HuH-7.5 (cell line): ENCODE results near the gene LARGE1.

Experiments used
- DNase-seq: peaks from one replicate; pipeline ENCODE4 v3.0.0; 2011; ENCODE audit warnings: low spot score

The LARGE1 gene

DNA sequence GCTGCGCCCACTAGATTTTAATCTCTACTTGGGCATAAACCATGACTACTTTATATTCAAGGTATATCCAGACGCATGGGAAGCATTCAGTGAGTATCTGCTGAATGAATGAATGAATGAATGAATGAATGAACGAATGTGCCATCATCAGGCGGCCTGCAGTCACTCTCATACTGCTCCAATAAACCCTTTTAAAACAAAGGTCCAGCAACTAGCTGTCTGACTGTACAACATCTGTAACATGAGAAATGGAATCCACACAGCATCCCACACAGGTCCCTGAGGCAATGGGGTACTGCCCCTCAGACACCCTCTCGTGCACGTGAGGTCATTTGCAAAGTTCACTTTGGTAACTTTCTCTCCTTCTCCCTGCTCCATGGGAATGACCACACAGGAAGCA lies 147.5 kb downstream of the LARGE1 start:
- no peak for DNase-seq

DNA sequence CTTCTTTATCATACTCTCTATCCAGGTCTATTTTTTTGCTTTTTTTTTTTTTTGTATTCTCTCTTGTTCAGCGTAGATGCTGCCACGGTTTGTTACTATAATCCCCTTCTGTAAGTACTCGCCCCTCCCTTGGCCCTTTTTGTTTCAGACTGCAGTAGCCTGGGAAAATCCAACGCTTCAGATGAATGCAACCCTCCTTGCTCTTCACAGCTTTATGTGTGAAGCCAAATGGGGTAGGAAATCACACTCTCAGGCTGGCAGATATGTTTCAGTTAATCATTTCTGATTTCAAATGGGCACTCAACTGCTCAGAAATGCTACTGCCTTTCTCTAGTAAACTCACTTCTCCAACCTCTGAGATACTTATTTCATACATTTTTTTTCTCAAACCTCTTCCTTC lies 149.1 kb downstream of the LARGE1 start:
- DNase-seq: no peak

DNA sequence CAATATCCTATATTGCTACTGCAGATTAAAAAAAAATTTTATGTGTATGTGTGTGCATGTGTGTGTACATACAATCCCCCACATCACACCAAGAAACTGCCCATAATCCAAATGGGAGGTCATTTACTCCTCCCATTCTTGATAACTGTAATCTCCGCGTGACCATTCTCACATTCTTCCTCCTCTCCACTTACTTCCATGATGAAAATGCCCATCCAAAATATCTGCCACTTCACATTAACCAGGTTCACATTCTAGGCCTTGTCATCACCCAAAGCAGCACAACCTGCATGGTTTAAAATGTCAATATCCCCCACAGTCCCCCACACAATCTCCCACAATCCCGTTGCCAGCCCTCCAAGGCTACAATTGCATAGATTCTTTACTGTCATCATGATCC lies 149.6 kb downstream of the LARGE1 start:
- DNase-seq: no peak

DNA sequence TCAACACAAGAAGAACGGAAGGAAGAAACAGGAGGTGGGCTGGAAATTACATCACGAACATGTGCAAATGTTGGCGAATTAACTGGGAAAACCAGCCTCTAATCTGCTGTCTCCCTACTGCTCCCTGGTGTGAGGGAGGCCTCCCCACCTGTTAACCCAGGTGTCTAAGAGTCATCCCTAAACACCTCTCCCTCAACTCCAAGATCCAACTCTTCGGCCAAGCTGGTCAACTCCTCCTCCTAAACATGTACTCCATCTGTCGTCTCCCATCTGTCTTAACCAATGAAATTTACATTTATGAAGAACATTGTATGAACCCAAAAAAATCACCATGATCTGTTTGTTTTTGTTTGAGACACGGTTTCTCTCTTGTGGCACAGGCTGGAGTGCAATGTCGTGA lies 154.2 kb downstream of the LARGE1 start:
- no peak for DNase-seq

DNA sequence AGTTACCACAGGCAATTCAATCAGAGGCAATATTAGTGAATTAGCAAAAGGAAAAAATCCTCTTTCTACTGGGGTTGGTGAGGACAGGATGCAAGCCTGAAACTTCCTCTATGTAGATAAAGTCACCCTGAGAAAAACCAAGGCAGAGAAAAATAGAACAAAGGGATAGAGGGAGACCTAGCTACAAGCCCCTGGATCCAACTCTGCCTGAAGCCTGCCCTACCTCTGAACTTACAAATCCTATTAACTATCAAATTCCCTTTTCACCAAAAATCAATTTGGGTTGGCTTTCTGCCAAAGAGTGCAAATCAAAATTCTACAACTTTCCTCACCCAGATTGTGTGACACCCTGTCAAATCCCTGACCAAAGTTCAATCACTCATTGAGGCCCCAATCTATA lies 161.3 kb downstream of the LARGE1 start:
- DNase-seq: no peak

DNA sequence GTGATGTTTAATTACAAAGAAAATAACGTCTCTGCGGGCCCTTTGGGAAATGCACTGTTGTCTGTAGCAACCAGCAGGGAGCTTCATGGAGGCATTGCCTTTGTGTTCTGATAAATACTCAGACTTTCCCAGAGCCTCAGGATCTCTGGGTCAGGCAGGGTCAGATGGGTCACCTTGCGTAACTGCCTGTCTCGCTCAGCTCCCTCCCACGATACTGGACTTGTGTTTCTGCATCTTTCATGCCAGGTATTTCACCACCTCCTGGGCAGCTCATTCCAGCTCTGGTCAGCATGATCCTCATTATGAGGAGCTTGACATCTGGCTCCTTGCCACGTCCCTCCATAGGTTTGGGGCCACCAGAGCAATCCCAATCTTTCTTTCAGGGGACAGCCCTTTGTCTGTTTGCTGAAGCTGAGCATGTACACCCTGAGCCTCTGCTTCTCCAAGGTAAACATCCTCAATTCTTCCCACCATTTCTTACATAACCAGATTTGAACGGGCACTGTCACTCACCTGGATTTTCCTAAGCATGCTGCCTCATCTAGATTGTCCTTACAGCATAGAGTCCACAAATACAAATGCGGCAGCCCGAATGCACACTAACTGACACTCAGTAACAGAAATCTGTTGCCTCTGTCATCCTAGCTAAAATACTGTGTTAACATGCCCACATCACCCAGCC lies 162.3 kb downstream of the LARGE1 start:
- DNase-seq: peak; percentile 27

DNA sequence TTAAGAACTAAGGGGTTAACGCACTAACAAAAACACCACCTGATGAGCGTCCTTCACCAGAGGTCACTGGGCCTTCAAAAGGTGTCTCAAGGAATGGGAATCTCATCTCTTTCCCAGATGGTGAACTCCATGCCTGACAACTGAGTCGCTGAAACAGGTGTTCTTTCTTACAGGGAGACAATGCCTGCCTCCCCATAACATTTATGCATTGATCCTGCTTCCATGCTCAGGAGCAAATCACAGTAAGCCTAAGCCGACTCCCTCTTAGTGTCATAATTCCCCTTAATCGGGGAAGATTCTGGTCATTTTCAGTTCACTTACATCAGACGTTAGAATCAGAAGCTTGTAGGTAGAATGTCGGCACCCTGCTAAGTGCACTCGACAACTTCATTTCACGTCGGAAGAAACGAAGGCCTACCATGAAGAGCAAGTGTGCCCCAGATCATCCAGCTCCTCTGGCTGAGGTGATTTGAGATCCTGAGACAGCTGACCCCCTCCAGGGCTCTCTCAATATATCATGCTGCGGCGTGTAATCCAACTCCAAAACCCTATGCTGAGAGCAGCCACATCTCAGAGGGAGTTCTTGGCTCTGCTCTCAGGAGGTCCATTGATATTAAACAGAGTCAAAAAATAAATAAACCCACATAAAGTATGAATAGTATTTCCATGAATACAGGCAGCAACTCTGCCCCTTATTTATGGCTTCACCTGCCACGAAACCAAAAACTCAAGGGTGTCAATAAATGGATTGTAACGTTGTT lies 163.1 kb downstream of the LARGE1 start:
- DNase-seq: no peak

DNA sequence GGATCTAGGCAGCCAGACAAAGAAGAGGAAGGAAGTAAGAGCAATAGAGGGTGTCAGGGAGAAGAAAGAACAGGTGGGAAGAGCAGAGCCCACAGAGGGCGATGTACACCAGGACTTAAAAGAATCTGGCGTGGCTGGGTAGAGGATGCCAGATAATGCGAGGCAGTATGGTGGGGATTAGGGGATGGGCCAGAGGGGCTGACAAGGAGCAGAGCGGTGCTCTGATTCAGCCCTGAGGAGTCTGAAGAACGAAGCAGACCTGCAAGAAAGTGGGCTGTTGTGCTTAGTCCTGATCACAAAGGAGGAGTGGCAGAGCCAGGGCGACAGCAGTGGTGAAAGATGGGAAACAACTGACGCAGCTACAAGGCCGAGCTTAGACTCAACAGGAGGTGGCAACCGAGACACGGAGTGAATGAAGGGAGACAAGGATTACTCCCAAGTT lies 163.7 kb downstream of the LARGE1 start:
- DNase-seq: no peak

DNA sequence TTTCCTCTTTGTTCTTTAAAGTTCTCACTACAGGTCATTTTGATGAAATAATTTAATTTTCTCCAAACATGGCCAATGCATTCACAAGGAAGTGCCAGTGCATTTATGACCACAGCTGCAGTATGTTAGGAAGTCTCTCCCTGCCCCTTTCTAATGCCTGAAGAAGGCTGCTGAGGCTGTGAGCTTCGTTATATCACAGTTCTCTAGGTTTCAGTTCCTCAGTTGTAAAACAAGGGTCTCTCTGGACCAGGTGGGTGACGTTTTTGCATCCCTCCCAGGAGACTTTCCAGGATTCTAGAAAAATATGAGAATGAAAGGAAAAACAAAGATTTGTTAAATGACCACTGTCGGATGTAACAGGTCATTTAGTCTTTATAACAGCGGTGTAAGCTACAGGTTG lies 171.6 kb downstream of the LARGE1 start:
- DNase-seq: no peak

DNA sequence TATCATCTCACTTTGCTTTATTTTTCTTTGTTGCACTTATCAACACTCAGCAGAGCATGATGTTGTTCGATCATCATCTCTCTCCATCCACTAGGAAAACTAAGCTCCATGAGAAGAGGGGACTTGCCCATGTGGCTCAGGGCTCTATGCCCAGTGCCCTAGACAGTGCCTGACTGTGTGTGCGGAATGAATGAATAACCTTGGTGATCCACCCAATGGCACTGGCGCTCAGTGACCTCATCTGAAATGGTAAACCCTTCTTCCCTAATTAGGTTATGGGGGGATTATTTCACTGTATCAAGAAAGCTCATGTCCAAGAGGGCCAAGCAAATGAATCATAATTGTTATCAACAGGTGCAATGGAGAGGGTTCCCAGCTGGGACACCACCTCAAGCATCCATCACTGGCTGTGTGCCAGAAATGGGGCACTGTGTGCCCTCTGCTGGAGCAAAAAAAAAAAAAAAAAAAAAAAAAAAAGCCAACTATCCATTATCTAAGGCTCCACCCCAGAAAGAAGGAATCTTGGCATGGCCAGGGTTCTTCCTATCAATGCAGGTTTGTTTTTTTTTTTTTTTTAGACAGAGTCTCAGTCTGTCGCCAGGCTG lies 172.6 kb downstream of the LARGE1 start:
- no peak for DNase-seq

DNA sequence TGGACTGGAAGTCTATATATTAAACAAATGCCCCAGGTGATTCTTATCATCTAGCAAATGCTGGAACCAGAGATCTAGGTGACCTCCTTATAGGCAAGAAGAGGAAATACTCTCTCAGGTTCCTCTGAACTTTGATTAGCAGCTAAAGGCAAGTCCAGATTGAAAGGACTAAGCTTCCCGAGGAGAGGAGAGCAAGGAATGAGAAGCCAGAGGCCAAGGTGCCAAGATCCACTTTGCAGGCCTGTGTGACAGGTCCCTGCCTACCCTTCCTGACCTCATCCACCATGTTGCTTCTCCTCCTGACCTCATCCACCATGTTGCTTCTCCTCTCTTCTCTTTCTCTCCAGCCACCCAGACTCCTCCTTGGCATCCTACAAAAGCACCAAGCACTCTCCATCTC lies 173.2 kb downstream of the LARGE1 start:
- DNase-seq: no peak

DNA sequence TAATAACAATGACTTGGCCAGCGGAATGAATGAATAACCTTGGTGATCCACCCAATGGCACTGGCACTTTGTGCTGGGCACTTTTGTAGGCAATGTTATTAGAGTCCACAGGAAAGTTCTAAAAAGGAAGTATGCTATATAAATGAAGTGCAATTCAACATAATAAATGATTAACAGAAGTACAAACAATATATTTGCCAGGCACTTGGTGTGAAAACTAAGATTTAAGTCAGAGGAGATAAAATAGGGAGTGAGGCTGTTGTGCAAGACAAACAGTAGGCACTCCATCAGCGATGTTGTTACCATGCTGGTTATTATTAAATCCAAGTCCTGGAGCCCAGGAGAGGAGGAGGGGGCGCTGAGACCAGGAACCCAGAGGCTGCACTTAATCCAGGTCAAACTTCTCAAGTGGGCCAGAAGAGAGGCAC lies 173.8 kb downstream of the LARGE1 start:
- DNase-seq: peak; percentile 16

DNA sequence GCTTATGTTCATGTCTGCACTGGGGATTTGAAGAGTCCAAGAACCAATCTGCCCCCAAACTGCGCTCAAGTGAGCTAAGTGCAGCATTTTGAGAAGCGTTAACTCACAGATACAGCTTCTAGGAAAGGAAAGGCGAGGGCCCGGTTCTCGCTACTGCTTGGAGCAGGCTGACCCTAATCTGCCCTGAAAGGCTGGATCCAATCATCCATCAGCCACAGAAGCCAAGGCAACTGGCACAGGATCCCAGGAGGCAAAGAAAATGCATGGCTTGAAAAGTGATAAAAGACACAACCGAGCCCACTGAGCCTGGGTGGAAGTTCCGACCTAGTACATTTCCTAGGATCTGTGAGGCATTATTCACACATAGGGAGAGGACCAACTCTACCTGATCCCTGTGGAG lies 174.8 kb downstream of the LARGE1 start:
- DNase-seq: no peak

DNA sequence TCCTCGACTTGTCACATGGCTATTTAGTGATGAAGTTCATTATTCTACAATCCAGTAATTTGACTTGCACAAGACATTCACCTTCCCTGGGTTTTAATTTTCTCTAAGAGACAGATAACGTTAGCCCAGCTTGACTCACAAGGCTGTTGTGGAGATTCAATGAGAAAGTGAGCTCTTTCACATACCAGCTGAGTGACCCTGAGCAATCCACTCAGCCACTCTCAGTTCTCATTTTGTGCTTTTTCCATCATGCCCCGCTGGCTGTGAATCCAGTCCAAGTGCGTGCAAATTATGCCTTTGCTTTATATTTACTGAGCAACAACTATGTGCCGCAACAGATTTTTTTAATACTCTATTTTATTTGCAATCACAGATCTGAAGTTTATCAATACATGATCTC lies 176.5 kb downstream of the LARGE1 start:
- no peak for DNase-seq

DNA sequence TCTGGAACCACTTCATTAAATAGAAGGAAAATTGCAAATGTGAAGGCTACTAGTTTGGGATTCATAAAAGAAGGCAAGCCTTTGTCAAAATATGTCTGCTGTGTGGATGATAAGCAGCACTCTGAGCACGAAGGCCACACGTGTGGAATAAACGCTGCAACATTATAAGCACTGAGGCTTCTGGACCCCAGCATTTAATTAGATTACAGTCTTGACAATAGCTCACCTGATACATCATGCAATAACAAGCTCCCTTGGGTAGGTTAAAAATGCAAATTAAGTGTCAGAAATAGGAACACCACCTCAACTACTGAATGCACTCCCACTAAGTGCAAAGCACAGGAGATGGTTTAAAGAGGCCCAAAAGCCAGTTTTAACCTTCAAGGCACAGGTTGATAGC lies 179.3 kb downstream of the LARGE1 start:
- no peak for DNase-seq

DNA sequence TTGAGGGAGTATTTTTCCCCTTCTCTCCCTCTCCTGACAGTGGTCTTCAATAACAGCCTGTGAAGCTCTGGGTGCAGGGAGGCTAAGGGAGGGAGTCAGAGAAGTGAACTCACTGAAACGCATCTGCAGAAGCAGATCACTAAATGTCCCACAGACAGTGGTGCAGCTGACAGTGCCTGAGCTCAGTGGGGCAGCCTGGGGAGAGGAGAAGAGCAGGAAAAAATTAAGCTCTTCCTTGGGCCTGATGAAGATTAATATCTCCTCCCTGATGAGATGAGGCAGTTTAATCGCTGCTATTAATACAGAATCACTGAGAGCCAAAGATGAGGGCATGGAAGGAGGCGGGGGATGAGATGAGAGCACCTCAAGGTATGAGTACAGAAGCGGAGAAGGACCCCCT lies 180.8 kb downstream of the LARGE1 start:
- no peak for DNase-seq

DNA sequence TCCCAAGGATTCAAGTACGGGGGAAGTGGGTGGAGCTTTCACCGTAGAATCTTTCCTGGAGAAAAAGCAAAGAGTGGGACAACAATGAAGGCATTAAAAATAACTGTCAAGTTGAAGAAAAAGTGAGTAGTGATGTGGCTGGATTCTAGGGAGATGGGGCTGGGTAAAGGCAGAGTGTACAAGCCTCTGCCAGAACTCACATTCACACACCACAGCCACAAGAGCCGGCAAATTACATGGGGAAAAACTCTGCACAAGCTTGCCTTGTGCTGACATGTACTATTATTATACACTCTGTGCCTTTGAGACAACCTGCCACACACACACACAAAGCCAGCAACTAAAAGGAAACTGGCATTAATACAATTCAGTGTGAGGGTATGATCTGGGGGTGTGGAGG lies 182.6 kb downstream of the LARGE1 start:
- DNase-seq: no peak

DNA sequence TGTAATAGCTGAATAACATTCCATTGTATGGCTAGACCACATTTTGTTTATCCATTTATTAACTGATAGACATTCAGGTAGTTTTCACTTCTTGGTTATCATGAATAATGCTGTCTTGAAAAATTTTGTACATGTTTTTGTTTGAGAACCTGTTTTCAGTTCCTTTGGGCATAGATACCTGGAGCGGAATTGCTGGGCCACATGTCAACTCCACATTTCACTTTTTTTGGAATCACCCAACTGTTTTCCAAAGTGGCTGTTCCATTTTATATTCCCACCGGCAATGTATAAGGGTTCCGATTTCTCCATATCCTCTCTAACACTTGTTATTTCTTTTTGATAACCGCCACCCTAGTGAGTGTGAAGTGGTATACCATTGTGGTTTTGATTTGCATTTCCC lies 184.3 kb downstream of the LARGE1 start:
- no peak for DNase-seq

DNA sequence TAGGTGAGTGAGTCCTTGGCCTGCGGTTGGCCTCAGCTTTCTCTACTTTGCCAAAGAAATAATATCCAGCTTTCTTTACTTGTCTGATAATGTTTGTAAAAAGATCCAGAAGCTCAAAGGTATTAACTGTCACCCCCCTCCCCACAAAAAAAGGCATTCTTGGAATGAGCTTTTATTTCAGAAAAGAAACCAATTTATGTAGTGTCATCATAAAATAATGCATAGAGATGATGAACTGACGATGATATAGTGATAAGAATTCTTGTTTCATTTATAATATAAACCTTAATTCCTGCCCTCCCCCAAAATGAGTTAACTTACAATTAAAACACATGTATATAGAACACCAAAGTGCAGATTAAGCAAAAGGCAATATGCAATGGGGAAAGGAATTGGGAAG lies 191.4 kb downstream of the LARGE1 start:
- DNase-seq: no peak

DNA sequence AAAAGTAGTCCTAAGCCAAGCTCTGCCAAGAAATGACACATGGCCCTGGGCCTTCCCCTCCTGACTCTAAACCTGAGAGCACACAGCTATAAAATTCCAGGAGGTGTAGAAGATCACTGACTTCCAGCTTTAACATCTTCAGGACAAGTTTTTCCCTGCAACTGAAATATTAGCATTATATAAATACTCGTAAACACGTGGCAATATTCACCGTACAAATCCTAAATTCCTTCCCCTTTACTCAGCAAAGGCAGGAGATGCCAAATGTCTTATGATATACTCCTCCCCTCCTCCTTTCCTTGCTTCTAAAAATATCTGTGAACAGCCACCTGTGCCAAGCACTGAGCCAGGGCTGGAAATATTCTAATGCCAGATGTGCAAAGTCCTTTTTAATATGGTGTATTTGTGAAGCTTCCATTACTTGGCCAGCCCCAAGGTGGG lies 194.0 kb downstream of the LARGE1 start:
- DNase-seq: no peak

DNA sequence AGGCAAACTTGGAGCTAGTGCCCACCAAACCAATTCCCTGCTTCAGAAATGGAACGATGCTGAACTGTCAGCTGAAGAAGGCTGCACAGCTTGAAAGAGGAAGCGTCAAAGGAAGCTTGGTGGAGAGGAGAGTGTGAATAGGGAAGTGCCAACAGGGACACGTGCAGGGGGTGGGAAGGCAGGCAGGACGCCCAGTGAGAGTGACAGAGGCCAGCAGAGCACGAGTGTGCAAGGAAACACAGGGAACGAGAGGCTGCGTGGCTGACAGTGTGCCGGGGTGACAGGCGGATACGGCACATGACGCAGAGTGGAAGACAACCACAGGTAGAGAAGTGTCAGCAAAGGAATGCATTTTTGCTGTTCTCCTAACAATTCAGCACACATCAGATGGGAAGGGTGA lies 196.4 kb downstream of the LARGE1 start:
- no peak for DNase-seq

DNA sequence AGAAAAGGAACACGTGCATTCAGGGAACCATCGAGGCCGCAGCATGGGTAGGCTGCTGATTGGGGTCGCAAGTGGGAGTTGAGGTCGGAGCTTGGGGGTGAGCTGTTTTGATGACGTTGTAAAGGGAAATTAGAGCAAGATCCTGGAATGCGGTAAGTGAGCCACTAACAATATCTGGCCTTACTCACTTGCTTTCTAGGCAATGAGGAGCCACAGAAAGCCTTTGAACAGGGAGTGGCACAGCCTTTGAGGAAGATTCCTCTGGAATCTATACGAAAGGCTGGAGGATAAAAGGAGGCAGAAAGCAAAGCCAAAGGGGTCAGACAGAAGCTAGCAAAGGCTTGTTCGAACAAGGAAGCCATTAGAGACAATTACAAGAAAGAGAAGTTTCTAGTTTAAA lies 197.5 kb downstream of the LARGE1 start:
- no peak for DNase-seq

DNA sequence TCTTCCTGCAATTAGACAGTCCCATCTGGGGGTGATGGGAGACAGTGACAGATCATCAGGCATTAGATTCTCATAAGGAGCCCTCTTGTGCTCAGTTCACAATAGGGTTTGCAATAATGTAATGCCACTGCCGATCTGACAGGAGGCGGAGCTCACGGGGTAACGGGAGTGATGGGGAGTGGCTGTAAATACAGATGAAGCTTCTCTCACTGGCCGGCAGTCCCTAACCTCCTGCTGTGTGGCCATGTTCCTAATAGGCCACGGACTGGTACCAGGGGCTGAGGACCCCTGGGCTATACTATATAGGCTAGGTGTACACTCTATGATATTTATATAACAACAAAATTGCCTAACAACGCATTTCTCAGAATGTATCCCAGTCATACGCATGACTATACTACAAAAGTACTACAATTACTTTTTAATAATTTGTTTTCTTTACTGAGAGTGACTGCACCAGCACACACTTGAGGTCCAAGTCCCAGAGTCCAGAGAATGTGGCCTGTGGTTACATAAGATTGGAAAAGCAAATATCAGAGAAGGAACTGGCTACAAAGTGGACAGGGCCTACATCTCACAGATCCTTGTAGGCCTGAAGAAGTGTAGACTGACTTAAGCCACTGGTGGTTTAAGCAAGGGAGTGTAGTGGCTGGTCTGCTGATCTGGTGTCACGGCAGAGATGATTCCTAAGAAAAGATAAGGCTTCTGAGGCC lies 200.0 kb downstream of the LARGE1 start:
- DNase-seq: no peak
